Left renal pelvis (tissue), 4 donors: ENCODE results near the gene EFHC2. TPM values are rescaled to one million over a fixed set of nuclear protein-coding genes. Genes with fewer than 3 reads are reported as not detected.
"Not testable (repeated sequence)": the region's sequence is repeated elsewhere in the genome, so short reads cannot be mapped to it uniquely, and the experiment has no call there.

Experiments
- DNase-seq, 4 donors: peaks; one replicate each; pipeline ENCODE4 v3.0.0-alpha.2; 2013; ENCODE audit warnings: low read depth in 4 of 4, low spot score in 3 of 4
- polyA plus RNA-seq, 4 donors: library from polyadenylated mRNA; unstranded; fragments of 120-200 nt; gene quantifications; one replicate each; pipeline ENCODE4 v1.2.1, GENCODE V29; 2013; ENCODE audit not compliant: insufficient read length in 4 of 4

EFHC2 gene
- polyA plus RNA-seq, 4 donors, result 0.68 to 10.1 (median 8.8) TPM

GRCh38 chrX:44239036-44239435 lies 104.4 kb downstream of the EFHC2 start:
- no peak for DNase-seq

GRCh38 chrX:44235534-44235933 lies 107.9 kb downstream of the EFHC2 start:
- DNase-seq, result no peak

- no peak for DNase-seq
Measured at GRCh38 chrX:44234541-44234940, 108.9 kb downstream of the EFHC2 start.

- no peak for DNase-seq
Measured at GRCh38 chrX:44234116-44234515, 109.4 kb downstream of the EFHC2 start.

GRCh38 chrX:44232081-44232480 lies 111.4 kb downstream of the EFHC2 start:
- DNase-seq, result no peak

GRCh38 chrX:44228621-44229020 lies 114.9 kb downstream of the EFHC2 start:
- DNase-seq, result no peak

GRCh38 chrX:44227991-44228390 lies 115.5 kb downstream of the EFHC2 start:
- DNase-seq, result no peak

- DNase-seq, result no peak
Measured at GRCh38 chrX:44225667-44226066, 117.8 kb downstream of the EFHC2 start.

GRCh38 chrX:44224760-44225159 lies 118.7 kb downstream of the EFHC2 start:
- no peak for DNase-seq

GRCh38 chrX:44223150-44223549 lies 120.3 kb downstream of the EFHC2 start:
- DNase-seq, result no peak

GRCh38 chrX:44218465-44218864 lies 125.0 kb downstream of the EFHC2 start:
- no peak for DNase-seq

- DNase-seq, result no peak
Measured at GRCh38 chrX:44216171-44216570, 127.3 kb downstream of the EFHC2 start.

- DNase-seq, result no peak
Measured at GRCh38 chrX:44203791-44204190, 139.7 kb downstream of the EFHC2 start.

- DNase-seq, result no peak
Measured at GRCh38 chrX:44202596-44202995, 140.9 kb downstream of the EFHC2 start.

- no peak for DNase-seq
Measured at GRCh38 chrX:44189116-44189515, 154.4 kb downstream of the EFHC2 start.

- DNase-seq, result not testable (repeated sequence)
Measured at GRCh38 chrX:44187915-44188314, 155.6 kb downstream of the EFHC2 start.

GRCh38 chrX:44183329-44183728 lies 160.1 kb downstream of the EFHC2 start:
- no peak for DNase-seq

GRCh38 chrX:44178274-44179053 lies 165.0 kb downstream of the EFHC2 start:
- DNase-seq, result no peak

GRCh38 chrX:44175455-44175854 lies 168.0 kb downstream of the EFHC2 start:
- no peak for DNase-seq

- no peak for DNase-seq
Measured at GRCh38 chrX:44174061-44174460, 169.4 kb downstream of the EFHC2 start.

- no peak for DNase-seq
Measured at GRCh38 chrX:44173219-44173618, 170.3 kb downstream of the EFHC2 start.

- DNase-seq, result no peak
Measured at GRCh38 chrX:44167116-44167515, 176.4 kb downstream of the EFHC2 start.

- DNase-seq, result no peak
Measured at GRCh38 chrX:44162964-44163475, 180.5 kb downstream of the EFHC2 start.
